ENCODE data around the gene PTPRN2.
"Not testable (repeated sequence)": the region's sequence is repeated elsewhere in the genome, so short reads cannot be mapped to it uniquely, and the experiment has no call there.

Gene PTPRN2

DNA sequence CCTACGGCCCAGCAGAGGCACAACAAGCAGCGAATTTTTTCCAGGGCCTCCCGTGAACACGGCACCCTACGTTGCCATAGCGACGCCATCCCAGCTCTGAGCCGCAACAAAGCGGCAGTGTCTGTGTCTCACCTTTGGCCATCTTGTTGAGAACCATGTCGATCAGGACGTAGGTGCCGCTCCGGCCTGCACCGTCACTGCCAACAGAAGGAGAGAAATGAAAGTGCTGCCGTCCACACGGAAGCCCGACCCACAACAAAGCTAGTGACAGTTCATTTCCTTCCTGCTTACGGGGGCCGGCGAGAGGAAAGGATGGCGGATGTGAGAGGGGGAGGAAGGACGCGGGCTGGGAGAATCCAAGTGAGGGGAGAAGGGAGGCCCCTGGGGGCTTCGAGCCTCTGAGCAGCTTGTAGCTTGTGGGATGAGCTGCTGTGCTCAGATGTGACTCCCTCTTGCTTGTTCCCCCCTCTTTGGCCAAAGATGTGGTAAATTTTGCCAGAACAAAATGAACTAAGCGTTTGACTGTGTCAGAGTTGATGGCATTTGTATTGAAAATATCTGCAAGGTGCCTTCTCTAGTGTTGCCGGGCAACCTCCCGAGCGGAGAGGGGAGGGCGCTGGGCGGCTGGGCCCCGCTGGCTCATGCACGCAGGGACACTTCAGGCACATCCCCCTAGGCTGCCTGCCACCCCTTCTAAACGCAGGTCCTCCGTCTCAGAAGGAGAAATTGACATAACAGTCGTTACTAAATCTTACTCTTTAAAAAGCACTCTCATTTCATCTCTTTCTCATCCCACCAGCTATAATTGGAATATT, 1018.6 kb downstream of the PTPRN2 start:
- DNase-seq (ENCODE audit: low read depth in 4 of 4, low spot score in 1 of 4): peak in 3 of 4 experiments; percentile 17 to 31 (median 20)

DNA sequence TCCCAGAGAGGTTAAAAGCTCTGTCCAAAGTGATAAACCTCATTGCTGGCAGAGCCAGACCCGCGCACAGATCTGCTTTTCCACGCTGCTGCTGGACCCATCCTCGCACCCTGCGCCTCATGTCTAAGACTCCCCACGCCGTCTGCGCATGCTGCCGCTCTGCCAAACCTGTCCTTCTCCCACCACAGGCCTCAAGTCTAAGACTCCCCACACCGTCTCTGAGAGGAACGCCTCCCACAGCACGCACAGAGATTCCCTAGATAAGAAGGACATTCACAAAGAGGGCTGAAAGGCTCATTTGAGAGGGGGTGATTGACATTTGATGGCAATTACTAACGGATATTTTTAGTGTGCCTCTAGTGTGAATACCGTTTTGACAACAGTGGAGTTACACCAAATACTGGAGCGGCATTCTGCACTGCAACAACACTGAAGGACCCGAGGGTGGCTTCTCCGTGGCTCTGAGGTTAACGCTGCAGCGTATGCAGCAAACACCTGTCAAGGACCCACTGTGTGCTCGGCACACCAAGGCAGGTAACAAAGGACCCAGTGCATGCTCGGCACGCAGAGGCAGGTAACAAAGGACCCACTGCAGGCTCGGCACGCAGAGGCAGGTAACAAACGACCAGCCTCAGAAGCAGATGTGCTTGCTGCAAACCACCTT, 1019.4 kb downstream of the PTPRN2 start:
- DNase-seq (ENCODE audit: low read depth in 4 of 4, low spot score in 1 of 4): no peak

DNA sequence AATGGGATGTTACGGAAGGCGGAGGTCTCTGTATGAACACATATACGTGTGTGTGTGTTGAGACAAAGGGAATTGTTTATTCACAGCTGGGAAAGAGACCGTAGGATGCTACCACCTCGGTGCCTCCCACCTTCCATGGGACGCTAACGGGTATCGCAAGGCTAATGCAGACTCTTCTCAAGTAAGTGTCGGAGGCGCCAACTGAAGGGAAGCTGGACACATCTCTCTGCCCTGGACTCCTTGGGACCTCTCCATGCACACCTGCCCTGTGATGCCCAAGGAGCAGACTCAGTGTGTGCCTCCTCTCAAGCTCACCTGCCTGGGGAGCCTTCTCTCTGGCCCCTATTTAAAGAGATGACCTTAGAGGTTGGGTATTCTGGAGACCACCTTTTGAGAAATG, 1020.0 kb downstream of the PTPRN2 start:
- no peak for DNase-seq (ENCODE audit: low read depth in 4 of 4, low spot score in 1 of 4)

DNA sequence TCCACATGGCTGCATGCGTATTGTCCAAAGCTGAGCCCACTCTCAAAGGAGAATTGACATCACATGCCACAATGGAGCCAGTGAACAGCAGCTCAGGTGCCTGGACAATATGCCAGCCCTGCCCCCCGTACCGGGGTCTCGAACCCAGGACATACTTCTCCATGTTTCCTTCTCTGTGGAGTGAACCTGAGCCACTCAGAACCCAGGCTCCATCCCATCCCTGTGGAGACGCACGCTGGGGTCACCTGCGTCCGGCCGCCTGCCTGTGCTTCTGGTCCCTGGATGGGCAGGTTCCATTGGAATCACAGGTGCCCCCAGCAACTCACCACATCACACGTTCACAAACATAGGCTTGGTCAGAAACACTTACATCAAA, 1021.0 kb downstream of the PTPRN2 start:
- DNase-seq (ENCODE audit: low read depth in 4 of 4, low spot score in 1 of 4): no peak

DNA sequence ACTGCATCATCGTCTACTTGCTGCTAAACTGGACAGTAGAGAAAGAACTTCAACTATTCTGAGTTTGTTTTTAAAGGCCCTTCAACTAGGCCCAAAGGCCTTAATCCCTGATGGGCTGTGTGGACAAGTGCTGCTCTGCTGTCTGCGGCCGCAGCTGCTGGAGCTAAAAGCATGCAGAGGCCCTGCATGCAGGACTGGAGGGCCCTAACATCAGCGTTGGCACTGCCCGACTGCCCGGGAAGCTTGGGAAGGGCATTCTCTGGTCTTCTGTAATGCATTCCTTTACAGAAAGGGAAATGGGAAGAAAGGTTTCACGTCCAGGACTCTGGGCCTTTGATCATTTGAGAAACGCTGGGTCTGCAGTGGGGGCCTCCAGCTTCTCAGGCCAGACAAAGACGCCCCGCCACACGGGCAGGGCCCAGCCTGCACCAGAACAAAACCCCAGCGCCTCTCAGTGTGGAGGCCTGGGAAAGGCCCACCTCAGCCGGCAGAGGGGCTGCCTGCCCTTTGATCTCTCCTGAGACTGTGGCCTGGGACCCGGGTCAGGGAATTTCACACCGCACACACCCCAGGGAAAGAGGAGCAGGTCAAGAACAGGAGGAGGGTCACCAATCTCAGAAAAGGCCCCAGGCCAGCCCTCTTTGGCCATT, 1021.5 kb downstream of the PTPRN2 start:
- DNase-seq (ENCODE audit: low read depth in 4 of 4, low spot score in 1 of 4): no peak

DNA sequence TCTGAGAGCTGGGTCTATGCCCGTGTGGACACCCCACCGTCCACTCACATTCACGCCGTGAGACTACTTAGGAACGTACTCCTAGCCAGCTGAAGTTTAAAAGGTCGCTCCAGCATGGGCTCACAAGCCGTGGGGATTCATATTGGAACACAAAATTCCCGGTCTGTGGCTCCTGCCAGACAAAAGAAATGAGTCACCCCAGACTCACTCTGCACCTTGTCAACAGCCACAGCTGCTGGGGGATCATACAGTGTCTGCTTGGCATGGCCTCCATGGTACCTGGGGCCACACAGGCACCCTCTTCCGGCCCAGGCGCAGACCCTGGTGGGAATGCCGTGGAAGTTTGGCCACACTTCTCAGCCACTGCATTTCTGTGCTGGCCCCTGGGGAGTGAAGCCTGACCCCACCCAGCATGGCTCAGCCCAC, 1022.4 kb downstream of the PTPRN2 start:
- no peak for DNase-seq (ENCODE audit: low read depth in 4 of 4, low spot score in 1 of 4)

DNA sequence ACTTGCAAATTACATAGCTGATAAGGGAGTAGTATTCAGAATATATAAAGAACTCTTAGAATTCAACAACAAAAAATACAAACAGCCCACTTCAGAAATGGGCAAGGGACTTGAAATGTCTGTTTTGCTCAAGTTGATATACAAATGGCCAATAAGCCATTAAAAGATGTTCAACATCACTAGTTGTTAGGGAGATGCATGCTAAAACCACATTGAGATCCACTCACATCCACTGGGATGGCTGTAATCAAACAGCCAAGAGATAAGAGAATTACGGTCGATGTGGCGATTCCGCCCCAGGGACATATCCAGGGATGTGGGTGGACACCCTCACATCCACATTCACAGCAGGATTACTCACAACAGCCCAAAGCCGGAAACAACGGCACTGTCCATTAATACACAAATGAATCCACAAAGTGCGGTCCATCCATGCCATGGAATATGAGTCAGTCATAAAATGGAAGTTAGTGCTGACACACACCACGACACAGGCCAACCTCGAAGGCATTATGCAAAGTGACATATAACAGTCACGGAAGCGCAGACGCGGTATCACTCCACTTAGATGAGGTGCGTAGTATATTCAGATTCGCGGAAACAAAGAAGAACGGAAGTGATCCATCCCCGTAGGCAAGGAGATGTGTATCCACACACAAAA, 1023.0 kb downstream of the PTPRN2 start:
- no peak for DNase-seq (ENCODE audit: low read depth in 4 of 4, low spot score in 1 of 4)

DNA sequence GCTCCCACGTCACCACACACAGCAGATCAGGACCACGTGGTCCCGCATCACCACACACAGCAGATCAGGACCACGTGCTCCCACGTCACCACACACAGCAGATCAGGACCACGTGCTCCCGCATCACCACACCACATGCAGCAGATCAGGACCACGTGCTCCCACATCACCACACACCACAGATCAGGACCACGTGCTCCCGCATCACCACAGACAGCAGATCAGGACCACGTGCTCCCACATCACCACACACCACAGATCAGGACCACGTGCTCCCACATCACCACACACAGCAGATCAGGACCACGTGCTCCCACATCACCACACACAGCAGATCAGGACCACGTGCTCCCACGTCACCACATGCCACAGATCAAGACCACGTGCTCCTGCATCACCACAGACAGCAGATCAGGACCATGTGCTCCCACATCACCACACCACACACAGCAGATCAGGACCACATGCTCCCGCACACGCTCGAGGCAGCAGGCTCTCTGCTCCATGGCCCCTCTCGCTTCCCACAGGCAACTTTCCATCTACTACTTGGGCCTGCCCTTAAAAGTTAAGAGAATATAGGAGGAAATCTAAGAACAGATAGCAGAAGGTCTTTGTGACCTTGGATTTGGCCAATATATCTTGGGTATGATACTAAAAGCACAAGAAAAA, 1024.0 kb downstream of the PTPRN2 start:
- not testable (repeated sequence) for DNase-seq (ENCODE audit: low read depth in 4 of 4, low spot score in 1 of 4)

DNA sequence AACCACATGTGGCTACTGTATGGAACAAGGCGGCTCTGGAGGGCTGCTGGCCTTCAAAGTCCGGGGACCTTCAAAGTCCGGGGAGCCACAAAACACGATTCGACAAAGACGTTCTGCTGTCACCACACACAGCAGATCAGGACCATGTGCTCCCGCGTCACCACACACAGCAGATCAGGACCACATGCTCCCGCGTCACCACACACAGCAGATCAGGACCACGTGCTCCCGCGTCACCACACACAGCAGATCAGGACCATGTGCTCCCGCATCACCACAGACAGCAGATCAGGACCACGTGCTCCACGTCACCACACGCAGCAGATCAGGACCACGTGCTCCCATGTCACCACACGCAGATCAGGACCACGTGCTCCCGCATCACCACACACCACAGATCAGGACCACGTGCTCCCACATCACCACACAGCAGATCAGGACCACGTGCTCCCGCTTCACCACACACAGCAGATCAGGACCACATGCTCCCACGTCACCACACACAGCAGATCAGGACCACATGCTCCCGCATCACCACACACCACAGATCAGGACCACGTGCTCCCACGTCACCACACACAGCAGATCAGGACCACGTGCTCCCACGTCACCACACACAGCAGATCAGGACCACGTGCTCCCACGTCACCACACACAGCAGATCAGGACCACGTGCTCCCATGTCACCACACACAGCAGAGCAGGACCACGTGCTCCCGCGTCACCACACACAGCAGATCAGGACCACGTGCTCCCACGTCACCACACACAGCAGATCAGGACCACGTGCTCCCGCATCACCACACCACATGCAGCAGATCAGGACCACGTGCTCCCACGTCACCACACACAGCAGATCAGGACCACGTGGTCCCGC, 1024.9 kb downstream of the PTPRN2 start:
- not testable (repeated sequence) for DNase-seq (ENCODE audit: low read depth in 4 of 4, low spot score in 1 of 4)

DNA sequence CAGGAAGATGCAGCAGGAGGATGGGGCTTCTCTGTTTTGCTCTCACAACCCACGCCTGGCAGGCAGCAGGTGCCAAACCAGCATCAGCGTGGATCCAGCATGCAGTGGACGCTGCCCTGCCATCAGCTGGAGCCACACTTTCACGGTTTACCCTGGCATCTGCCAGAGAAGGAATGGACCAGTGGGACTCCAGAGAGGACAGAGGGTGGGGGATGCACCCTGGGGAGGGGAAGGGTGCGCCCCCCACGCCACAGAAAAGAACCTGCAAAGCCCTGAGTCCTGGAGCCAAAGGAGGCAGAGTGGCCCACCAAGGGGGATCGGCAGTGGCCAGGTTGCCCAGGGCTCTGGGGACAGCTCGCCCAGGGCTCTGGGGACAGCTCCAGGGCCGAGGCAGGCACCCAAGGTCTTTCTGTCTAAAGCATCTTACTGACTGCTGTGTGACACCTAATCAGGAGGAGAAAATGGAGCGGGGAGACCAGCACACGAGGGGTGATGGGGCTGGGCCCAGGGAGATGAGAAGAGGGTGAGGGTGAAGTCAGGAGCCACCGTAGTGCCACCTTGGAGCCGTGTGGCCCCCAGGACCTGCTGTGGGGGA, 1025.7 kb downstream of the PTPRN2 start:
- no peak for DNase-seq (ENCODE audit: low read depth in 4 of 4, low spot score in 1 of 4)

DNA sequence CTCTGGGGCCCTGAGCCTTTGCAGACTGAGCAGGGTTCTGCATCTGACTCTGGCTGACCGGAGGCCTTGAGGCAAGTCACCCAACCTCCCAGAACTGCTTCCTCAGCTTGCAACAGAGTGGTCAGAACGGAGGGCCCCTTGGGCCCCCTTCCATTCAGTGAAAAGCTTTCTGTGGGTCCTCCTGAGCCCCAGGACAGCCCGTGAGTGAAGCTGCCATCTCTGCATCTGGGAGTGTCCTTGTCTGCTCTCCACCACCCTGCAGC, 1026.2 kb downstream of the PTPRN2 start:
- DNase-seq (ENCODE audit: low read depth in 4 of 4, low spot score in 1 of 4): no peak

DNA sequence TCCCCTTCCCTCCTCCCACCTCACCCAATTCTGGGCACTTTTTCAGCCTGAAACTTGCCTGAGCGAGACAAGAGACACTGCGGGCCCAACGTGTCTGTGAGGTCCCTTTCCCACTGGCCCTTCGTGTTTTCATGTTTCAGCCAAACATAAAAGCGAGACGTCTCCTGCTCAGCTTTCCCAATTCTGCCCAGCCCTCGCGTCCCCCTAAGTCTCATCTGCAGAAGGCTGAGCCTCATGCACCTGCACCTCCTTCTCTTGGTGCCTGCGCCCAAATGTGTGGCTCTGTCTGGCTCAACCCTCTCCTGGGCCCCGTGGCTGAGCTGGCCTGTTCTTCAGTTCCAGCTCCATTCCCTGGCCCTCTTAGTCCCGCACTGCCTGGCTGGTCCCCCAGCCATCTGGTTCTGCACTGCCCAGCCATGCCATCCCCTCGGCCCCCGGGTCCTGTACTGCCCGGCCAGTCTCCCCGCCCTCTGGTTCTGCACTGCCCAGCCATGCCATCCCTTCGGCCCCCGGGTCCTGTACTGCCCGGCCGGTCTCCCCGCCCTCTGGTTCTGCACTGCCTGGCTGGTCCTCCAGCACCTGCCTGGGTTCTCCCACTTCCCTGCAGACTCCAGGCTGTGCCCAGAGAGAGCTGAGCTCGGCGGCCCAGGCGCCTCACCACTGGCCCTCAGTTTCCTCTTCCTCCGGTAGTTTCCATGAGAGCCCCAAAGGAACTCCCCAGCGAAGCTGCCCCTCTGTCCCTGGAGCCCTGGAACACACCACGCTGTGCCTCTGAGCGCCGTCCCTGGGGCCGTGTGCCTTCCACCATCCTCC, 1026.7 kb downstream of the PTPRN2 start:
- DNase-seq (ENCODE audit: low read depth in 4 of 4, low spot score in 1 of 4): no peak

DNA sequence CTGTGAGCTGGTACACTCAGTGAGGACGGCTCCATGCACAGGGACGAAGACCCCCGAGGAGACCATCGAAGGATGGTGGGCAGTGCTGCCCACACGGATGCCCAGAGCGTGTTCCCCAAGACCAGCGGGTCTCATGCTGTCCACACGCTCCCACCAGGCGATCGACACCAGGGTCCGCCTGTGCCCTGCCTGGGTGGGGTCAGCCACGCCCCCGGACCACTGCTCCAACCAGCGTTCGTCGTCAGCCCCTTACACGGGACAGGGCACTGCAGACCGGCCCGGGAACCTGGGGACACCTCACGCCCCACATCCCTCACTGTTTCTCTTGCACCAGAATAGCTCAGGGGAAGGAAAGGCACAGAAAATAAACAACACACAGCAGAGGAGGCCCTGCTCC, 1027.4 kb downstream of the PTPRN2 start:
- DNase-seq (ENCODE audit: low read depth in 4 of 4, low spot score in 1 of 4): no peak

DNA sequence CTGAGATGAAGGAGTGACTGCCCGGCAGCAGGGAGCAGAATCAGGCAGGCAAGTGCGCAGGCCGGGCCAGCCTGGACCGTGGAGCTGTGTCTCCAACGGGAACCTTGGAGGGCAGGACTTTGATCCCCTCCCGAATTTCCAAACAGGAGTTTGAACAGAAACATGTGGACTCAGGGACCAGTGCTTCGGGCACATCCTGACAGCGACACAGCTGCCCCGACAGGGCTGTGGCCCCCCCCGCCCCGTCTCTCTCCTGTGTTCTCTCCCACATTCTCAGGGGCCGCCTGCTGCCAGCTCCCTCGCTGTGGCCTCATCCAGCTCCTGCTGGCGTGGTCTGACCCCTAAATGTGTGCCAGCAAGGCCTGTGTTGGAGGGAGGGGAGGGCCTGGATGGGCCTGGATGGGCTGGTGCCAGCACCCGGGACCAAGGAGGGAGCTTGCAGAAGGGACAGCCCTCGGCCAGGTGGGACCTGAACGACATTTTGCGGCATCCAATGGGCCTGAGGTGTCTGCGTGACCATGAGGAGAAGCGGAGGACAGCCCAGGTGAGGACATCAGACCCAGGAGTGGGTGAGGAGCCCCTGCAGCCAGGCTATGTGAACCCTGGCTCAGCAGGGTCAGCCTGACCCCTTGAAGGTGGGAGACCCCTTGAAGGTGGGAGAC, 1027.9 kb downstream of the PTPRN2 start:
- DNase-seq (ENCODE audit: low read depth in 4 of 4, low spot score in 1 of 4): no peak

DNA sequence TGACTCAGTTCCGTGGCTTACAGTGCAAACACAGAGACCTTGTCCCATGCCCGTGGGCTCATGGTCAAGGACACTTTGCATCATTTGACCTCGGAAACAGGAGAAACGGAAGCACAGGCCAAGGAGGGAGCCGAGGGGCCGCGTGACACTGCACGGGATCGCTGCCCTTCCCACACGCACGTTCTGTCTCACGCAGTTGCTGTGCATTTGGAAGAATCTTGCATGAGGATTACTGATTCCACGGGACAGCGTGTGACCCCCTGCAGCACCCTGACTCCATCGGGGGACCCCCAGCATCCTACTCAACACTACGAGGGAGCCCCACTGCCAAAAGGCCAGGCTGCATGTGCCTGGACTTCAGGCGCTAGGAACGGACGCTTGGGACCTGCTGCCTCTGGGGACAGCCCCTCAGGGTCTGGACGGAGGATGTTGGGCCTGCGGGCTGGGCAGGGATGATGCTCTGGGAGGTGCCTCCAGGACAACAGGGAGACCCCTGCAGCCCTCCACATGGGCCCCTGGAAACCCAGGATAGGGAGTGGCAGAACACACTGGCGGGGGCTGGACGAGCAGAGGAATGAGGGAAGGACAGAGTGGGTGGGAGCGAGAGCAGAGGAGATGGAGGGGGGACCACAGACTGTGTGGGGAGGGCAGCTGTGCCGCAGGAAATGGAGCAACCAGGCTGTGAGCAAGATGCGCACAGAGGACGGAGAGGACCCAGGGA, 1028.6 kb downstream of the PTPRN2 start:
- DNase-seq (ENCODE audit: low read depth in 4 of 4, low spot score in 1 of 4): no peak

DNA sequence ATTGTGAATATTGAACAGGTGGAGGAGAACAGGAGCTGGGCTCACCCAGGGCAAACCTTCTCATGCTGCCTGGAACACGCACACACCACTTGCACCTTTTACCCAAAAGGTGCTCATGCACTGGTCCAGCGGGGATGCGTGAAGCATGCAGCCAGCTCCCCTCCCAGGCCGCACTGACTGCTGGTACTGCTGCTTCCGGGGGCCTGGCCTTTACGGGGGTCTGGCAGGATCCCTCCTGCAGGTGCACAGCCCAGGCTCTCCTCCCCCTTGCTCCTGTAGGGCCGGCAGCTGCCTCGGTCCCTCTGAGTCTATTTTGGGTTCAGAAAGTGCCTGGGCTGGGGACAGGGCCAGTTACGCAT, 1029.1 kb downstream of the PTPRN2 start:
- no peak for DNase-seq (ENCODE audit: low read depth in 4 of 4, low spot score in 1 of 4)

DNA sequence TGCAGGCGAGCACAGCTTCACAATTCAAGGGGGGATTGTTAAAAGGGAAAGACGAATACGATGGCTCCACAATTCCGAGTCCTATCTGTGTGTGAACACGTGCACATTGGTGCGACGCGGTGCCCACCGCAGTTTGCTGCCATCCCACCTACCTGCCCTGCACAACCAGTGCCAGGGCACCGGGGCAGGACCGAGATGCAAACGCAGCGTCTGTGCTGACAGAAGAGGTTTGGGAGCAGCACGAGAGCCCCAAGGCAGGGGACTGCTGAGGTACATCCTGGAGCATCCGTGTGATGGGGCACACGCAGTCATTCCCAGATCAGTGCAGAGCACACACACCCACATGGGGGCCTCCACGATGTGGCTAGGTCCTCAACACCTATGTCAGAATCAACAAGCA, 1029.6 kb downstream of the PTPRN2 start:
- no peak for DNase-seq (ENCODE audit: low read depth in 4 of 4, low spot score in 1 of 4)

DNA sequence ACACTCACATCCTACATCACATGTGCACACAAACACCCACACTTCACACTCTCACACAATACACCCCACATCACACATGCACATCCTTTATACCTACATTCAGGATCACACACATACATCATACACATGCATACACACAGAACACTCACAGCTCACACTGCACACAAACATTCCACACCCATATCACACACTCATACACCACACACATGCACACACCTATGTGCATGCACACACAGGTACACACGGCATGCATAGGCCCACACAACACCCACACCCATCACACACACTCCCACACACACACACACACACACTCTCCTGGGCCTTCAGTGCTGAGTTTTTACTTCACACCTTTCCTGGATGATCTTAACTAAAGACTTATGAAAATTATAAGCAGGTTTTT, 1030.4 kb downstream of the PTPRN2 start:
- no peak for DNase-seq (ENCODE audit: low read depth in 4 of 4, low spot score in 1 of 4)
